DLD1 (cell line): ENCODE measurements around the gene COPS6.

ENCODE experiments used
- in situ Hi-C: cut with HindIII; loops from 2 replicates; pipeline ENCODE4 v1.10.0; 2017; ENCODE audit warnings: low sequenced_read_pairs

Gene COPS6

GRCh38 chr7:100079024-100079560 lies 9.7 kb upstream of the COPS6 start:
- in situ Hi-C loops, result no loop called here

DNA sequence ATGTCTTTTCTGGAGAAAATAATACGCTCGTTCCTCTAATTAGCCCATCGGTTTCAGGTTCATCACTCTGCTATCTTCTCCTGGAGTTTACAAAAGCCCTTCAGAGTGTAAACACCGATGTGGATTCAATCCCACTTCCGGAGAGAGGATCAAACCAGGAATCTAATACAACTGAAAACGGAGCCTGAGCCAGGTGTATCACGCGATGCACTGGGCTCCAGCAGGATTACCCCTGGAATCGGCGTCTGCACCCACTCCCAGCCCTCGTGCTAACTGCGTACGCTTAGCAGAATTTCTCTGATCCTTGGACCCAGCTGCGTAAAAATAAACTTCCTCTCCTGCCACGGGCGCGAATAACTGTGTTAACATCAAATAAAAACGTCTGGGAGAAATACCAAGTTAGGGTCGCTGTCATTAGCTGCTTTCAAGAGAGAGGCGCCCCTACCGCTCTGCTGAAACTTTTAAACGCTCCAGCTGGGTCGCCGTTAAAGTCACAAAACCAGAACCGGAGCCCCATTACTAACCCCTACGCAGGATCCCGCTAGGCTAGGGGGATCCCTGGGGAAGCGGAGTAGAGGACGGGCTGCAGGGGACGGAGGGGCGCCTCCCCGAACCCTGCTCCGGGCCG lies 7.7 kb upstream of the COPS6 start:
- in situ Hi-C loops, result no loop called here

DNA sequence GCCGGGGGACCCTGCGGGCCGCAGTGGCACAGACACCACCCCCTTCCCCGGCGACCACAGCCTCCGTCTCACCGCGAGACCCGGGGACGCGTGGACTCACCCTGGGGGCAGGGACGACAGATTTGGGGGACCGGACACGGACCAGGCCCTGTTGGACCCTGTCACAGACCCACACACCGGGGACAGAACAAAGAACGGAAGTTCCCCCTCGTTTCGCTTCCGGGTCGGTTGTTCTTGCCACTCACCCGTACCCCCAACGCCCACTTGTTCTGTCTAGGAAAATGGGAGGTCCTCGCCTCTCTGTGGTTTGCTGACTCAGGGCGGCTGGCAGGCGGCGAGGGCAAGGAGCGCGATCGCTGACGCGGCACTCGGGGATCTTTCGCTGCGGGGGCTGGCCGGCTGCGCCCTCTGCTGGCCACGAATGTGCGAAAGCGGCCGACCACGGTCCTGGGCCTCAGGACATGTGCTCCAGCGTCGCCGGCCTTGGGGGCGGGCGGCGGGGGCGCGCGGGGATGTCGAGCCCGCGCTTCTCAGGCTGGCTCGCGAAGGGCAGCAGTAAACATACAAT lies 7.2 kb upstream of the COPS6 start, which contains the start of gene ZNF3:
Gene ZNF3, minus strand, starts transcription at position 189 of the 568 bp plus-strand sequence. CDS start 4,366 bp downstream, outside the sequence.
- in situ Hi-C loops, result no loop called here

- in situ Hi-C loops, result no loop called here
These were observed 5.8 kb upstream of the COPS6 start for GRCh38 chr7:100082978-100083377.

DNA sequence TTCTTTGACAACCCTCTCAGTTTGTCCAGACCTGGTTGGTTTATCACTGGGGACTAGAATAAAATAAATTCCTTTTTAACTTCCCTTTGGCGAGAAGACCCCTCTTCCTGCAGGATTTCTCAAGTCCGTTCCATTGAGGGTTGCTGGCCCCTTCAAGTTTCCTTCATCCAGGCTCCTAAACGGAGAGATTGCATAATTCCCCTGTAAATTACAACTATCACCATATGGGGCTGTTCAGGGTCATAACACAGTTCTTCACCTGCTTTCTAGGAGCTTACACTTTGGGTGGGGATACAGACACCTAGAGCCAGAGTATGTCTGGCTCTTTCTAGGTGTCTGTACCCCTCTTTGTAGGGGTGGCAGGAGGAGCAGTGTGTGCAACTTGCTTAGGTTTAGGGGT lies 3.3 kb upstream of the COPS6 start:
- in situ Hi-C loops, result no loop called here

- in situ Hi-C loops, result no loop called here
These were observed 1.6 kb upstream of the COPS6 start for GRCh38 chr7:100087055-100087750.

DNA sequence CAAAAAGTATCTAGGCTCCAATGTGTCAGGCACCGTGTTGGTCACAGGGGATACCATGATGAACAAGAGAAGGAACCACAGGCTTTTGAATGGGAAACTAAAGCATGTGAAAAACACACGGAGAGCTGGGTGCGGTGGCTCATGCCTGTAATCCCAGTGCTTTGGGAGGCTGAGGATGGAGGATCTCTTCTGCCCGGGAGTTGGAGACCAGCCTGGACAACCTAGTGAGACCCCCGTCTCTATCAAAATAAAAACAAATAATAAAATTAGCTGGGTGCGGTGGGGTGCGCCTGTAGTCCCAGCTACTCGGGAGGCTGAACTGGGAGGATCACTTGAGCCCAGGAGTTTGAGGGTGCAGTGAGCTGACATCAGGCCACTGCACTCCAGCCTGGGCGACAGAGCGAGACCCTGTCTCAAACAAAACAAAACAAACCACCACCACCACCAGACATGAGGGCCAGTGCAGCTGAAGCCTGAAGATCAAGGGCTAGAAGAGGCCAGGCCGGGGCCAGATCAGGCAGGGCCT lies 611 bp upstream of the COPS6 start:
- in situ Hi-C loops, result no loop called here

GRCh38 chr7:100089458-100090196 lies 858 bp downstream of the COPS6 start:
- in situ Hi-C loops, result no loop called here

DNA sequence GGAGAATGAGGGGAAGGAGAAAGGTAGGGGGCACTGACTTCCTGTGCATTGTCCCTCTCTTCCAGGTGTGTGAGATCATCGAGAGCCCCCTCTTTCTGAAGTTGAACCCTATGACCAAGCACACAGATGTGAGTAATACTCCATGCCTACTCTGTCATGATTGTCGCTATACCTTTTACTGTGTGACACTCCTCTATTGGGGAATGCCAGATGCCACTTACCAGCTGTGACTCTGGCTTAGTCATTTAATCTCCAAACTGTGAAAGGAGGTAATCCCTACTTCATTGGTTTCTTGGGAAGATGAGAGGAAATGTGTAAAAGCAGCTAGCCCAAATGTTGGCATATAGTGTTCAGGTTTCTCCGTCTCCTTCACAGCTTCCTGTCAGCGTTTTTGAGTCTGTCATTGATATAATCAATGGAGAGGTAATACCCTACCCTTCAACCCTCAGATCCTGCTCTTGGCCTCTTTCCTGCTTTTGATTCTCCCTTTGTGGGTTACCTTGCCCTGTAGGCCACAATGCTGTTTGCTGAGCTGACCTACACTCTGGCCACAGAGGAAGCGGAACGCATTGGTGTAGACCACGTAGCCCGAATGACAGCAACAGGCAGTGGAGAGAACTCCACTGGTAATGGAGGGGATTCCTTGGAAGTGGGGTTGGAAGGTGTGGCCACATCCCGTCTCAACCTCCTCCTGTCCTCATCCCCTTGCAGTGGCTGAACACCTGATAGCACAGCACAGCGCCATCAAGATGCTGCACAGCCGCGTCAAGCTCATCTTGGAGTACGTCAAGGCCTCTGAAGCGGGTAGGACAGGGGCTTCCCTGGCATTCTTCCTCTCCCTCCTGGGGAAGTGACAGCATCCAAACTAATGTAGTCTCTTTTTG lies 2.0 kb downstream of the COPS6 start:
- in situ Hi-C loops, result no loop called here

GRCh38 chr7:100091411-100092181 lies 2.8 kb downstream of the COPS6 start:
- in situ Hi-C loops, result no loop called here

- in situ Hi-C loops, result no loop called here
These were observed 4.3 kb downstream of the COPS6 start for GRCh38 chr7:100093054-100093453.

DNA sequence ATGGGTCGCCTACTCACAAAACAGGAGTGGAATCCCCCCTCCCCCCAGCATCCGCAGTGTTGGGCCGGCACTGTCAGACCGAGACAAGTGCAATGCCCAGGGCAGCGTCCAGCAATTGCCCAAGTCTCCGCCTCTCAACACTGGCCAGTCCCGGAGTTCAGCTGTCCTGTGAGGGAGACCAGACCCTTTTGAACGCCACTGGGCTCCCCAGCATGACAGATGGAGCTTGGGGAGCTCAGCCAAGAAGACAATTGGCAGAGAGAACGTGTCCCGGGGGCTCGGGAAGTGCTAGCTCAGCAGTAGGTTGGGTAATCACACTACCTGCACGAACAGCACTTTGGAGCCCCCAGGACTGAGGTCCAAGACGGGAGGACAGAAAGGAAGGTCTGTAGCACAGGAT lies 4.7 kb downstream of the COPS6 start:
- in situ Hi-C loops, result no loop called here

- in situ Hi-C loops, result no loop called here
These were observed 5.2 kb downstream of the COPS6 start for GRCh38 chr7:100093925-100094486.

DNA sequence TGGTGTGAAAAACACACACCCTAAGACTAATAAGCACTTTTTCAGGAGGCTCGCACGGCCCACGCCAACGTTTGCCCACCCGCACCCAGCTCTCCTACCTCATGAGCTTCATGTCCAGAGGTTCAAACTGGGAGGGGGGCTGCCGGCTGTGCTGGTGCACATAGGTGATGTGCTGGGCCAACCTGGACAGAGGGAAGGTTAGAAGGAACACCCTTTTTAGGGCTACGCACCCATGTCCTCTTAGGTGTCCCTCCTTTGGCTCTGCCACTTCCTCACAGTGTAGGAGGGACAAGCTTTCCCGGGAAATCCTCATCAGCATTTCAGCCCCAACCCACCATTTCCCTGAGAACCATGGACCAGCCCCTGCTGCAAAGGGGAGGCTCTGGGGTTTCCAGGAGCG lies 6.5 kb downstream of the COPS6 start:
- in situ Hi-C loops, result no loop called here

GRCh38 chr7:100095704-100096103 lies 6.9 kb downstream of the COPS6 start:
- in situ Hi-C loops, result no loop called here

GRCh38 chr7:100098913-100099312 lies 10.1 kb downstream of the COPS6 start:
- in situ Hi-C loops, result no loop called here

DNA sequence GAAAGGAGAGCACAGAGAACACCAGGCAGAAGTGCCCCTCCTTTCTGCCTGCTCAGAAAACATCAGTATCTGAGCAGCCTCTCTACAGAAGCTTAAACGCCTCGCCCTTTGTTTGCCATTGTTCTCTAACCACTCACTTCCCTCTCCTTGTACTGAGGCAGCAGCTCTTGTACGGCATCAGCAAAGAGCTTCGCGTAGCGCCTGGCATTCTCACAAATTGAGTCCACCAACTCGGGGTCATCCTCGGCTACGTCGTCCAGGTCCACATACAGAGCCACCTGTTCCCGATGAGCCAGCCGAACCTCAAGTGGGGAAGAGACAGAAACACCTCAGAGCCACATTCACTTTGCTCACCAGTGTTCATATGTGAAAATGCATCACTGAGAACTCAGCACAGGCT lies 10.7 kb downstream of the COPS6 start:
- in situ Hi-C loops, result no loop called here

GRCh38 chr7:100100420-100101015 lies 11.7 kb downstream of the COPS6 start:
- in situ Hi-C loops, result no loop called here
